A549 (cell line): ENCODE results near the gene NME3. TPM values are rescaled to one million over a fixed set of nuclear protein-coding genes. Genes with fewer than 3 reads are reported as not detected.

Source experiments
- ATAC-seq, 2 experiments: fragments of 200-7000 bp in 1 of 2; fragments of >200 bp in 1 of 2; cut with Nextera tagmentation in 1 of 2; cut with Tn5 transposase in 1 of 2; 3 replicates each; pipeline versions ENCODE4 v1.8.0 to v1.9.1; 2018 to 2020; ENCODE audit warnings: mild to moderate bottlenecking in 1 of 2, moderate library complexity in 1 of 2
- CTCF ChIA-PET: fragments of 300-600 bp; sonication (Branson Sonifier 250); formaldehyde crosslinking; extraction: SDS; loops from one replicate; lab custom pipeline; 2021; ENCODE audit warnings: antibody characterized with exemption, inconsistent platforms; lab: Yijun Ruan, JAX
- POLR2A ChIA-PET: fragments of 350-600 bp; formaldehyde crosslinking; extraction: SDS; loops from one replicate; lab custom pipeline; 2021; ENCODE audit warnings: antibody characterized with exemption, inconsistent platforms; lab: Yijun Ruan, JAX
- DNase-seq, 2 experiments: peaks; one replicate each; pipeline versions ENCODE4 v3.0.0 to v3.0.0-alpha.2; 2011 to 2016; ENCODE audit warnings: low read depth in 1 of 2, low spot score in 1 of 2
- FAIRE-seq: peaks from 2 replicates; lab custom pipeline; 2011; peaks lifted over from hg19 to GRCh38; lab: Jason Lieb, UNC
- H3K27ac ChIP-seq, 2 experiments: fragments of >200 bp; sonication (Bioruptor Twin); formaldehyde crosslinking; 3 replicates each; pipeline ENCODE4 v1.5.1; 2016 to 2017
- H3K4me1 ChIP-seq: fragments of >200 bp; sonication (Bioruptor Twin); formaldehyde crosslinking; 3 replicates; pipeline ENCODE4 v1.6.1; 2016
- H3K4me2 ChIP-seq: fragments of >200 bp; sonication (Bioruptor Twin); formaldehyde crosslinking; 3 replicates; pipeline ENCODE4 v1.6.1; 2016
- H3K4me3 ChIP-seq: fragments of >200 bp; sonication (Bioruptor Twin); formaldehyde crosslinking; 3 replicates; pipeline ENCODE4 v1.5.1; 2016
- H3K9me3 ChIP-seq: fragments of >200 bp; sonication (Bioruptor Twin); formaldehyde crosslinking; 3 replicates; pipeline ENCODE4 v1.6.1; 2016
- BHLHE40 ChIP-seq: IDR thresholded peaks from 2 replicates; pipeline ENCODE4 v1.6.1; 2012; ENCODE audit warnings: low read depth, low read length, inconsistent platforms
- CBX2 ChIP-seq: fragments of 200-600 bp; sonication (generic); IDR thresholded peaks from 2 replicates; pipeline ENCODE4 v1.6.1; 2016; ENCODE audit warnings: low read depth, mild to moderate bottlenecking, borderline replicate concordance
- CBX8 ChIP-seq: fragments of 200-600 bp; sonication (generic); IDR thresholded peaks from 2 replicates; pipeline ENCODE4 v1.6.1; 2016
- CEBPB ChIP-seq, 2 experiments: fragments of >200 bp in 1 of 2; sonication (Bioruptor Twin) in 1 of 2; formaldehyde crosslinking in 1 of 2; IDR thresholded peaks; 2 replicates each; pipeline ENCODE4 v1.6.1; 2012 to 2016
- CTCF ChIP-seq: fragments of >200 bp; sonication (Bioruptor Twin); formaldehyde crosslinking; IDR thresholded peaks from 3 replicates; pipeline ENCODE4 v1.5.1; 2016
- E2F6 ChIP-seq: IDR thresholded peaks from 2 replicates; pipeline ENCODE4 v1.6.1; 2012; ENCODE audit warnings: low read depth, borderline replicate concordance
- ESRRA ChIP-seq: fragments of 150-350 bp; IDR thresholded peaks from 2 replicates; pipeline ENCODE4 v1.6.1; 2014; ENCODE audit warnings: mild to moderate bottlenecking, low read length, borderline replicate concordance
- FOSL2 ChIP-seq, 2 experiments: fragments of 450-650 bp in 1 of 2; fragments of >200 bp in 1 of 2; sonication (Bioruptor Twin) in 1 of 2; formaldehyde crosslinking; IDR thresholded peaks; 2 replicates each; pipeline versions ENCODE4 v1.5.0 to v1.6.1; 2016 to 2020; ENCODE audit warnings: mild to moderate bottlenecking in 1 of 2, moderate library complexity in 1 of 2
- FOXS1 ChIP-seq: fragments of 250-450 bp; sonication (Bioruptor Pico); IDR thresholded peaks from 2 replicates; pipeline ENCODE4 v1.5.0; 2020; ENCODE audit warnings: mild to moderate bottlenecking, moderate library complexity
- GATA3 ChIP-seq: IDR thresholded peaks from 2 replicates; pipeline ENCODE4 v1.6.1; 2012; ENCODE audit warnings: borderline replicate concordance
- HES2 ChIP-seq: fragments of >200 bp; sonication (Bioruptor Twin); formaldehyde crosslinking; IDR thresholded peaks from 2 replicates; pipeline ENCODE4 v1.6.1; 2016
- HEYL ChIP-seq: fragments of 250-450 bp; sonication (Bioruptor Pico); IDR thresholded peaks from 2 replicates; pipeline ENCODE4 v1.8.0; 2021; ENCODE audit warnings: mild to moderate bottlenecking, moderate library complexity
- HMGXB4 ChIP-seq: fragments of 250-450 bp; sonication (Bioruptor Pico); IDR thresholded peaks from 2 replicates; pipeline ENCODE4 v1.5.0; 2021; ENCODE audit warnings: mild to moderate bottlenecking, moderate library complexity, borderline replicate concordance
- HOXA7 ChIP-seq: fragments of 250-450 bp; sonication (Bioruptor Pico); IDR thresholded peaks from 2 replicates; pipeline ENCODE4 v1.5.0; 2020; ENCODE audit warnings: mild to moderate bottlenecking, moderate library complexity
- HOXB13 ChIP-seq: fragments of 250-450 bp; sonication (Bioruptor Pico); IDR thresholded peaks from 2 replicates; pipeline ENCODE4 v1.5.0; 2020; ENCODE audit warnings: low read depth, mild to moderate bottlenecking, moderate library complexity
- MAX ChIP-seq: IDR thresholded peaks from 2 replicates; pipeline ENCODE4 v1.6.1; 2012
- MYC ChIP-seq: IDR thresholded peaks from 2 replicates; pipeline ENCODE4 v1.6.1; 2012; ENCODE audit warnings: mild to moderate bottlenecking, inconsistent platforms, low read length, improper control_type of control experiment, borderline replicate concordance
- NFE2L2 ChIP-seq: fragments of 150-350 bp; conservative IDR thresholded peaks from 2 replicates; pipeline ENCODE4 v1.6.1; 2014; ENCODE audit warnings: low read length
- NR3C1 ChIP-seq: fragments of >200 bp; sonication (Bioruptor Twin); formaldehyde crosslinking; IDR thresholded peaks from 3 replicates; pipeline ENCODE4 v1.6.1; 2017
- PBX3 ChIP-seq: IDR thresholded peaks from 2 replicates; pipeline ENCODE4 v1.6.1; 2012
- POLR2A ChIP-seq: IDR thresholded peaks from 2 replicates; pipeline ENCODE4 v1.6.1; 2012; ENCODE audit warnings: mild to moderate bottlenecking, low read length
- RARB ChIP-seq: fragments of 250-450 bp; sonication (Bioruptor Pico); IDR thresholded peaks from 2 replicates; pipeline ENCODE4 v1.8.0; 2021; ENCODE audit warnings: mild to moderate bottlenecking, moderate library complexity
- RCOR1 ChIP-seq: fragments of 150-350 bp; IDR thresholded peaks from 2 replicates; pipeline ENCODE4 v1.6.1; 2014; ENCODE audit warnings: antibody characterized with exemption, low read length, low read depth
- RFX5 ChIP-seq: fragments of 450-650 bp; IDR thresholded peaks from 2 replicates; pipeline ENCODE4 v1.7.1; 2014; ENCODE audit warnings: antibody characterized with exemption, mild to moderate bottlenecking, moderate library complexity
- ZNF302 ChIP-seq: fragments of 250-450 bp; sonication (Bioruptor Pico); IDR thresholded peaks from 2 replicates; pipeline ENCODE4 v1.9.0; 2021; ENCODE audit warnings: inconsistent platforms, mild to moderate bottlenecking, moderate library complexity
- ZSCAN20 ChIP-seq: fragments of 250-450 bp; sonication (Bioruptor Pico); IDR thresholded peaks from 2 replicates; pipeline ENCODE4 v1.8.0; 2022; ENCODE audit warnings: mild to moderate bottlenecking, moderate library complexity
- WGBS: methylation state at CpG from one replicate; pipeline ENCODE4 v1.1.6; 2017; ENCODE audit errors: missing lambda C conversion rate; 5-methylcytosine and 5-hydroxymethylcytosine counted together
- polyA plus RNA-seq, 4 experiments: library from polyadenylated mRNA; depleted of rRNA in 3 of 4; stranded (reverse); fragments of >200 nt; fragmentation: RNase III in 1 of 4; extraction: RNeasy Plus Mini Kit Qiagen cat#74134 plus additional on column Dnase treatment in 1 of 4; gene quantifications; 2 replicates in 3 of 4; 3 replicates in 1 of 4; pipeline ENCODE4 v1.2.3, GENCODE V29; 2011 to 2017

Gene NME3
- polyA plus RNA-seq, 2 of the 4 experiments (the other 2 are of a cell fraction): 15.2 to 49.9 TPM

- Histone ChIP-seq H3K27ac (no peak overlapping the region), H3K4me3 (no peak overlapping the region), H3K4me1 (peaks cover 14% of the 10 kb centered on the region), H3K4me2 (no peak overlapping the region), H3K9me3 (no peaks in the 10 kb centered on the region)
- ATAC-seq (no peak), FAIRE-seq (no peak), DNase-seq (no peak)
- TF ChIP-seq GATA3 (no peak), MAX (no peak), RFX5 (no peak), HMGXB4 (CRISPR knock-in tag) (no peak), HOXA7 (CRISPR knock-in tag) (no peak), NFE2L2 (no peak), CBX2 (no peak), RCOR1 (no peak), ZNF302 (CRISPR knock-in tag) (no peak), PBX3 (no peak), HEYL (CRISPR knock-in tag) (no peak), HES2 (no peak), ESRRA (no peak)
- 95% methylated on average over 4 of the region's 18 CpGs for WGBS
- POLR2A ChIA-PET: no interaction called here
- CTCF ChIA-PET: interaction anchor here (1.7 to 8.5 kb wide), 3 partner anchors 8 to 338 kb away, joined by 5 to 56 read pairs (median 13); partner anchors contain the start of gene MAPK8IP3
These were observed 4.6 kb downstream of the NME3 start for GRCh38 chr16:1766701-1767100.

GRCh38 chr16:1766231-1766630 is 5.1 kb downstream of the NME3 start:
- TF ChIP-seq HOXB13: no peak
- TF ChIP-seq MYC: no peak
- no peak for TF ChIP-seq NR3C1
- TF ChIP-seq ZSCAN20: no peak
- no peak for TF ChIP-seq E2F6
- no peak for TF ChIP-seq CTCF
- no peak for TF ChIP-seq RARB (CRISPR knock-in tag)
- no peak for TF ChIP-seq FOXS1 (CRISPR knock-in tag)
- TF ChIP-seq POLR2A: no peak
- TF ChIP-seq BHLHE40: no peak
- TF ChIP-seq CBX8: no peak
- TF ChIP-seq CEBPB (IDR thresholded peaks at IDR 0.05): no peak
- no peak for TF ChIP-seq FOSL2 (IDR thresholded peaks at IDR 0.05)
- no peak for TF ChIP-seq FOSL2 (CRISPR knock-in tag; IDR thresholded peaks at IDR 0.05)
- CTCF ChIA-PET: interaction anchor here (1.7 to 8.5 kb wide), 4 partner anchors 9 to 337 kb away, joined by 5 to 56 read pairs (median 14); partner anchors contain the start of gene MAPK8IP3
- POLR2A ChIA-PET: no interaction called here
- H3K4me3 ChIP-seq: no peak overlapping the region
- peaks cover 14% of the 10 kb centered on the region for H3K4me1 ChIP-seq
- FAIRE-seq (no peak), DNase-seq (no peak), ATAC-seq (no peak)
- no peak overlapping the region for H3K4me2 ChIP-seq
- no peaks in the 10 kb centered on the region for H3K9me3 ChIP-seq
- no peak overlapping the region for H3K27ac ChIP-seq
- 91% methylated on average over 7 of the region's 19 CpGs for WGBS
